DMS 273 (cell line): ENCODE results near the gene CSNK1G3.
"Not testable (repeated sequence)": the region's sequence is repeated elsewhere in the genome, so short reads cannot be mapped to it uniquely, and the experiment has no call there.

Experiments
- DNase-seq: peaks from one replicate; lab custom pipeline; 2025; ENCODE audit not compliant: unreplicated experiment; lab: John Stamatoyannopoulos, UW

Gene CSNK1G3

DNA sequence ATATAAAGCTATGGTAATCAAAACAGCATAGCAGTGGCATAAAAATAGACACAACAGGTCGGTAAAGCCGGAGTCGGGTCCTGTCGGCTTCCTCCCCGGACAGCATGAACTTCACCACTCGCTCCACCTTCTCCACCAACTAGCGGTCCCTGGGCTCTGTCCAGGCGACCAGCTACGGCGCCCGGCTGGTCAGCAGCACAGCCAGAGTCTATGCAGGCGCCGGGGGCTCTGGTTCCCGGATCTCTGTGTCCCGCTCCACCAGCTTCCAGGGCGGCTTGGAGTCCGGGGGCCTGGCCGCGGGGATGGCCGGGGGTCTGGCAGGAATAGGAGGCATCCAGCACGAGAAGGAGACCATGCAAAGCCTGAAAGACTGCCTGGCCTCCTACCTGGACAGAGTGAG, 124.0 kb downstream of the CSNK1G3 start:
- no peak for DNase-seq

DNA sequence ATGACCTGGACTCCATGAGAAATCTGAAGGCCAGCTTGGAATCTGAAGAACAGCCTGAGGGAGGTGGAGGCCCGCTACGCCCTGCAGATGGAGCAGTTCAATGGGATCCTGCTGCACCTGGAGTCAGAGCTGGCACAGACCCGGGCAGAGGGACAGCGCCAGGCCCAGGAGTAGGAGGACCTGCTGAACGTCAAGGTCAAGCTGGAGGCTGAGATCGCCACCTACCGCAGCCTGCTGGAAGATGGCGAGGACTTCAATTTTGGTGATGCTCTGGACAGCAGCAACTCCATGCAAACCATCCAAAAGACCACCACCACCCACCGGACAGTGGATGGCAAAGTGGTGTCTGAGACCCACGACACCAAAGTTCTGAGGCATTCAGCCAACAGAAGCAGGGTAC, 125.1 kb downstream of the CSNK1G3 start:
- DNase-seq = not testable (repeated sequence)

DNA sequence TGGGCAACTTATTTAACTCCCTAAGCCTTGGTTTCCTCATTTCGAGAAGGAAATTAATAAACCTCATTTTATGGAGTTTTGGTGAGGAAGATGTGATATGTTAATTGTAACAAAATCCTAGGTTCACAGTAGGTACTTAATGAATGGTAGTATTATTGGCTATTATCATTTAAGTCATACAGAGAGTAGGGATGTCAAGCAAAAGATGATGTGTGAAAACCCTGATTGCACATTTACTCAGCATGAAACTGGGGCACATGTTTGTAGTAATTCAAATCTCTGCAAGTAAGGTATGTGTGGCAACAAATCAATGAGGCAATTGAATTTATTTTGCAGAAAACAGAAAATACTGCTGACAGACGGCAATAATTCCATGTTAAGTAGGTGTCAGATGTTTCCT, 127.3 kb downstream of the CSNK1G3 start:
- no peak for DNase-seq

DNA sequence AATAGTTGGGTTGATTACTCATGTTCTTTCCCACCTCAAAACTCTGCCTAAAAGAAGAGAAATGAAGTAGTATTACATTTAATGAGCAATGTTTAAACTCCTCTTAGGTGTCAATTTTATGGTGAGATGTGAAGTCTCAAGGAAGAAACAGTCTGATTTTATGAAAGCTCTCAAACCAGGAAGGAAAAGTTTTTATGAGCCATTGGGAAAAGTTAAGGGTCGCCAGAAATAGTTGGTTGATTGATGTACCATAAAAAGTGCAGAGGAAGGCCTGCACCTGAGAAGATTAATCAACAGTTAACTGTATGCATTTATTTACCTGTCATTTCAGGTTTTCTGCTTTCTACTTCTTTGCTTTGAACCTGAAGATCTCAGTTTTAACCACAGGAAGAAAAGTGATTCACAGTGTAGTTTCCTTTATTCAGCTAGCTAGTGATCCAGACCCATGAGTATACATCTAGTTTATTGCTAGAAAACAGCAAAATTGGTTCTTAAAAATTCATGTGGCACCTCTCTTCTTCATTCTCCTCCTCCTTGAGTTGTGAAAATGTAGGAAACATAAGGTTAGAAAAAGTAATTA, 133.1 kb downstream of the CSNK1G3 start:
- DNase-seq = no peak

DNA sequence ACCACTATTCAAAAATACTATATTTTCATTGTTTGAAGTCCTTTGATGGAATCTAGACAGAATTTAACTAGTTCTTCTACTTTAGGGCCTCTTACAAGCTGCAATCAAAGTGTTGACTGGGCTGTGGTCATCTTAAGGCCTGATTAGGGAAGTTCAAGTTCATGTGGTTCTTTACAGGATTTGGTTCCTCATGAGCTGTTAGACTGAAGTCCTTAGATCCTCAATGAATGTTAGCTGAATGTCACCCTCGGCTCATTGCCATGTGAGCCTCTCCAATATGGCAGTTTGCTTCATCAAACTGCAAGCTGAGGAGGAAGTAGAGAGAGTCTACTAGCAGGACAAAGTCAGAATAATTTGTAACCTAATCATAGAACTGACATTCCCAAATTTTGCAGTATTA, 135.1 kb downstream of the CSNK1G3 start:
- DNase-seq = no peak

DNA sequence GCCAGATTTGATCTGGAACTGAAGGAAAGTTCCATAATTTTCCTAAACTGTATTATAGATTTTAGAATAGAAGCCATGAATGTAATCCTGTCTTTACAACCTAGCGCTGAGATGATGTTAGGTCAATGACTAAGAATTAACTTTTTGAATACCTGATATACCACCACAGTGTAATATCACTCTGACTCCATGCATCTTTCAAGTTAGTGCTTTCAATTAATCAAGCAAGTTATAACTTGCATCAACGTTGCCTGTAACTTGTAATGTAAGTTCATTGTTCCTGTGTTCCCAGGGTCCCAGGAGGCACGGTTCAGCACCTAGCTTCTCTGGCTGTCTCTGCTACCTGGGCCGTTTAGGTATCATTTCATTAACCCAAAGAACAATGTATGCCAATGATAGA, 139.3 kb downstream of the CSNK1G3 start:
- DNase-seq = no peak

DNA sequence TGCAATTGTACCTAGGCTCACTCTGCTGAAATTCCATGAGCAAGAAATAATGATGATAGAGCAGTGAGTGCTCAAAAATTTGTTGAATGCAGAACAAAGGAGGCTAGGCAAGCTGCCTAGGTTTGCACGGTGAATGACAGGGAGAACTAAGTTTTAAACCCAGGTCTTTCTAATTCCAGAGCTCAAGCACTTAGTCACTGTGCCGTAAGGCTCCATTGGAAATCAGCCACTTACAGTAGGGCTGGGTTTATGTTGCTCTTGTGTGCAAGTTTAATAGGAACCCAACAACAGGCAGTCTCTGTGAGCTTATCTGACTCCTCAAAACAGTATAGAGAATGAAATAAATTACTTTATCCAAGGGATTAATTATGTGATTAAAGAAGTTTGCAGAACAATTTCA, 147.0 kb downstream of the CSNK1G3 start:
- DNase-seq = no peak

DNA sequence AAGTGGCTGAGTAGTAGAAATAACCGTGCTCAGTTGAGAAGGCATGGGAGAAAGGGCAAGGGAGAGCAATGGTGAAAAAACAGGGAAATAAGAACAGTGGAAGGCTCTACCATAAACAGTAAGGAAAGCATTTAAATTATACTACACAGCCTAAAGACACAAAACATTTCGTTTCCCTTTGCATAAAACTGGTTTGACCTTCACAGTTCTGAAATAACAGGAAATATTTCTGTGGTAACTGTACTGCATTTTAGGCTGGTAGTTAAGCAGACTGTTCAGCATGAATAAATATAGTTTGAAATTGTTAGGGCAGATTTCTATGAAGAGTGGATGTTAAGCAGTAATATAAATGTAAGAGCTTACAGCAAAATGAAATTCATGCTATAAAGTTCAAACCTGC, 147.5 kb downstream of the CSNK1G3 start:
- no peak for DNase-seq

DNA sequence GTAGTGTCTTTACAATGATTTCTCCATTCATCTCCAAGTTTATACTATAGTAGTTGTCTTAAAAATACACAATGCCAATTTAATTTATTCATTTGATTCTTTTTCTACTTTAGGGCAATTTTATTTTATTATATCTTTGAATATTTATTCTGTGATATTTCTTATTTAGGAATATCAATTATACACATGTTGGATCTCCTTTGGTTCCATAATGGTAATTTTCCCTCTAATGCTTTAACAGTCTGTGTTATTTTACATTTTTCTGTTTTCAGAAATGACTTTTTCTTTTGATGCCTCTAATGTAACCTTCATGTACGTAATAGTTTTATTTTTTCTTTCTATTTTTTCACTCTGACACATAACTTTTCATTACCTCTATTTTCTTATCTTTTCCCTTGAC, 153.0 kb downstream of the CSNK1G3 start:
- DNase-seq = no peak

DNA sequence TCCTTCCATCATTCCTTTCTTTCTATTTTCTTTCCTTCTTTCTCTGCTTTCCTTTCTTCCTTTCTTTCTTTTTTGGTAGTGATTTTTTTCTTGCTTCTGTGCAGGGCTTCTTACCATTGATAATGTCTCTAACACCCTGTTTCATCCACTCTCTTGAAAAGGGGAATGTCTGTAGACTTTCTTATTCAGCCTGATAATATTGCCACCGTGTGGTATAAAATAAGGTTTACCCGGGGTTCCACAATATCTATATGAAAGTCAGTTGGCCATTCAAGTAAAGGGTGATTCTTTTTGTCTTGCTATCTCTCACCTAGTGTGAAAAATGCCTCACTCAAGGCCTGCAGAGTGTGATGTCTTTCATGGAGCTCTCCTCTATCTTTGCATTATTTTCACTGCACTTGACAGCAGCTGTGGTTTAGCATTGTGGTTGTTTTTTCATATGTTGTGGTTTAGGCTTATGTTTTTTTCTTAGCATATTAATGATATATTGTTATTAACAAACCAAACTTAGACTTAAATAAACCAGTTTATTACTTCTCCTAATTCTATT, 153.9 kb downstream of the CSNK1G3 start:
- peak; percentile 19 for DNase-seq
